SKM-1 treated with dmso at 0.1 percent for 144 hours (cell line): ENCODE measurements around the gene SEMA6C.
A peak's percentile ranks its signal among the peaks of the same experiment; 100 is the strongest.

Experiments used
- DNase-seq: peaks from one replicate; lab custom pipeline; 2025; ENCODE audit not compliant: unreplicated experiment; lab: John Stamatoyannopoulos, UW

Gene SEMA6C

GRCh38 chr1:151158751-151159251, 12.4 kb upstream of the SEMA6C start:
- peak; percentile 53 for DNase-seq

GRCh38 chr1:151158326-151158725, 11.9 kb upstream of the SEMA6C start:
- DNase-seq, result peak; percentile 41

- DNase-seq, result peak; percentile 97
These were observed 10.7 kb upstream of the SEMA6C start for GRCh38 chr1:151157067-151157531.

- DNase-seq, result peak; percentile 91
These were observed 10.0 kb upstream of the SEMA6C start, which contains the start of gene TNFAIP8L2 for GRCh38 chr1:151156515-151156819. Gene TNFAIP8L2, plus strand, starts transcription at chr1:151156649. Its CDS starts 2,049 bp downstream, at chr1:151158698.

GRCh38 chr1:151147665-151148064, 1.2 kb upstream of the SEMA6C start:
- no peak for DNase-seq

GRCh38 chr1:151147132-151147503, 687 bp upstream of the SEMA6C start:
- no peak for DNase-seq

GRCh38 chr1:151146072-151146411, 389 bp downstream of the SEMA6C start:
- no peak for DNase-seq

GRCh38 chr1:151145304-151146071, 943 bp downstream of the SEMA6C start:
- DNase-seq, result no peak

- DNase-seq, result no peak
These were observed 1.7 kb downstream of the SEMA6C start for GRCh38 chr1:151144474-151145303.

- no peak for DNase-seq
These were observed 2.4 kb downstream of the SEMA6C start for GRCh38 chr1:151143986-151144385.

- no peak for DNase-seq
These were observed 3.4 kb downstream of the SEMA6C start for GRCh38 chr1:151143057-151143435.

- no peak for DNase-seq
These were observed 3.9 kb downstream of the SEMA6C start for GRCh38 chr1:151142411-151143056.

- no peak for DNase-seq
These were observed 8.6 kb downstream of the SEMA6C start for GRCh38 chr1:151137789-151138188.

- no peak for DNase-seq
These were observed 10.7 kb downstream of the SEMA6C start for GRCh38 chr1:151135433-151136385.

GRCh38 chr1:151134991-151135390, 11.4 kb downstream of the SEMA6C start:
- no peak for DNase-seq

- no peak for DNase-seq
These were observed 12.0 kb downstream of the SEMA6C start for GRCh38 chr1:151134396-151134795.

- DNase-seq, result no peak
These were observed 13.2 kb downstream of the SEMA6C start for GRCh38 chr1:151133018-151133806.

- DNase-seq, result no peak
These were observed 14.0 kb downstream of the SEMA6C start for GRCh38 chr1:151132335-151133017.

- DNase-seq, result no peak
These were observed 14.6 kb downstream of the SEMA6C start for GRCh38 chr1:151131701-151132334.
